Mammary epithelial cell (primary cell): ENCODE results near the gene LAMTOR5.

Experiments
- CTCF ChIP-seq, 2 donors: IDR thresholded peaks in 1 of 2; conservative IDR thresholded peaks in 1 of 2; 2 replicates each; pipeline ENCODE4 v1.5.1; 2011 to 2012; ENCODE audit warnings: inconsistent platforms in 2 of 2, low read length in 2 of 2, mild to moderate bottlenecking in 2 of 2, control low read depth in 1 of 2, low read depth in 1 of 2; ENCODE audit not compliant: insufficient read depth in 1 of 2; ENCODE audit errors: extremely low read depth in 1 of 2
- EZH2 ChIP-seq: IDR thresholded peaks from 2 replicates; pipeline ENCODE4 v1.6.1; 2012; ENCODE audit warnings: low read length, inconsistent platforms, borderline replicate concordance

- no peak for TF ChIP-seq CTCF (conservative IDR thresholded peaks at IDR 0.05 in 1 of 2, IDR thresholded peaks at IDR 0.05 in 1 of 2; ENCODE audit: extremely low read depth in 1 of 2, insufficient read depth in 1 of 2, low read depth in 1 of 2, low read length in 2 of 2)
- no peak for TF ChIP-seq EZH2
These were observed 29.1 kb upstream of the LAMTOR5 start for GRCh38 chr1:110436635-110437034.
